PC-3 (cell line): ENCODE data around the gene PLEKHA6.

Experiments
- CTCF ChIP-seq: fragments of 300-600 bp; sonication (generic); conservative IDR thresholded peaks from 2 replicates; pipeline ENCODE4 v1.5.1; 2017; ENCODE audit warnings: antibody characterized with exemption, low read depth, mild to moderate bottlenecking, low read length
- EZH2 ChIP-seq: fragments of 300-600 bp; sonication (generic); IDR thresholded peaks from one replicate; pipeline ENCODE4 v1.6.1; 2017; ENCODE audit warnings: antibody characterized with exemption, mild to moderate bottlenecking, low read length; ENCODE audit not compliant: unreplicated experiment

- TF ChIP-seq EZH2 (no peak), CTCF (no peak)
These were observed 181.0 kb downstream of the PLEKHA6 start for GRCh38 chr1:204178487-204179281.
